OCI-LY7 (cell line): ENCODE results near the gene TMPRSS3. TPM values are rescaled to one million over a fixed set of nuclear protein-coding genes. Genes with fewer than 3 reads are reported as not detected.

Experiments
- BruUV-seq: library from RNA; stranded (reverse); fragments of 400-500 nt; replicated peaks from 2 replicates; lab custom pipeline; 2021; lab: Mats Ljungman, UMichigan
- CTCF ChIA-PET: fragments of 300-600 bp; sonication (Branson Sonifier 250); formaldehyde crosslinking; loops from one replicate; lab custom pipeline; 2022; ENCODE audit warnings: antibody characterized with exemption; ENCODE audit not compliant: unreplicated experiment; lab: Charles Lee
- POLR2A ChIA-PET: fragments of 300-600 bp; sonication (Branson Sonifier 250); formaldehyde crosslinking; loops from one replicate; lab custom pipeline; 2022; ENCODE audit warnings: antibody characterized with exemption; lab: Charles Lee
- DNase-seq: peaks from one replicate; pipeline ENCODE4 v3.0.0-alpha.2; 2015; ENCODE audit warnings: low spot score
- H2AFZ ChIP-seq: fragments of 200-600 bp; sonication (generic), shearing (Covaris generic); 2 replicates; pipeline ENCODE4 v1.6.1; 2014; ENCODE audit warnings: mild to moderate bottlenecking, antibody characterized with exemption, low read length, moderate library complexity
- H3K27ac ChIP-seq: fragments of 200-600 bp; sonication (generic); 2 replicates; pipeline ENCODE4 v1.5.1; 2014; ENCODE audit warnings: mixed run types, low read depth, mild to moderate bottlenecking, moderate library complexity, low read length, inconsistent platforms; ENCODE audit not compliant: poor library complexity, severe bottlenecking
- H3K36me3 ChIP-seq: fragments of 200-600 bp; sonication (generic); 2 replicates; pipeline ENCODE4 v1.6.1; 2014; ENCODE audit warnings: mild to moderate bottlenecking, antibody characterized with exemption, low read length, moderate library complexity, mixed read lengths; ENCODE audit not compliant: insufficient read depth
- H3K4me1 ChIP-seq: fragments of 200-600 bp; sonication (generic); 2 replicates; pipeline ENCODE4 v1.5.1; 2014; ENCODE audit warnings: mild to moderate bottlenecking, low read length; ENCODE audit not compliant: insufficient read depth, poor library complexity, severe bottlenecking
- H3K4me2 ChIP-seq: fragments of 200-600 bp; sonication (generic); 2 replicates; pipeline ENCODE4 v1.6.1; 2014; ENCODE audit warnings: mild to moderate bottlenecking, low read length
- H3K4me3 ChIP-seq: fragments of 200-600 bp; sonication (generic); 2 replicates; pipeline ENCODE4 v1.5.1; 2014; ENCODE audit warnings: mild to moderate bottlenecking, low read depth, low read length; ENCODE audit not compliant: poor library complexity, severe bottlenecking
- H3K79me2 ChIP-seq: fragments of 200-600 bp; sonication (generic); 2 replicates; pipeline ENCODE4 v1.6.1; 2016; ENCODE audit warnings: low read depth, mild to moderate bottlenecking, low read length, moderate library complexity, mixed read lengths; ENCODE audit not compliant: insufficient read depth
- H3K9me2 ChIP-seq: fragments of 200-600 bp; sonication (generic); 2 replicates; pipeline ENCODE4 v1.6.1; 2016; ENCODE audit warnings: mild to moderate bottlenecking, low read length, mixed read lengths; ENCODE audit not compliant: insufficient read depth
- H3K9me3 ChIP-seq: fragments of 200-600 bp; sonication (generic); 2 replicates; pipeline ENCODE4 v1.6.1; 2014; ENCODE audit warnings: mild to moderate bottlenecking, mixed run types, low read length, mixed read lengths
- H4K20me1 ChIP-seq: fragments of 200-600 bp; sonication (generic); 2 replicates; pipeline ENCODE4 v1.6.1; 2014; ENCODE audit warnings: mild to moderate bottlenecking, antibody characterized with exemption, low read length, moderate library complexity, mixed read lengths; ENCODE audit not compliant: insufficient read depth
- EZH2phosphoT487 ChIP-seq: fragments of 200-600 bp; sonication (generic); IDR thresholded peaks from 2 replicates; pipeline ENCODE4 v1.6.1; 2018; ENCODE audit warnings: low read depth, borderline replicate concordance, mild to moderate bottlenecking, mixed run types, antibody characterized with exemption, low read length, moderate library complexity, mixed read lengths
- intact Hi-C: fragments of 100-400 bp; cut with micrococcal nuclease; formaldehyde crosslinking; loops from one replicate; pipeline ENCODE4 v1.10.0; 2022; ENCODE audit not compliant: unreplicated experiment
- total RNA-seq, 2 experiments: library from RNA; depleted of rRNA in 1 of 2; stranded (reverse); fragments of >200 nt in 1 of 2; shearing (Covaris generic) in 1 of 2; gene quantifications; 2 replicates each; pipeline ENCODE4 v1.2.3, GENCODE V29; 2014 to 2022
- TF ChIP-seq, protein P1 (sequence below): fragments of 200-600 bp; sonication (generic); conservative IDR thresholded peaks from 2 replicates; pipeline ENCODE4 v1.5.1; 2014; ENCODE audit warnings: mild to moderate bottlenecking, antibody characterized with exemption, low read length, moderate library complexity, mixed read lengths

TMPRSS3 gene
- total RNA-seq, 2 experiments from 2014 or later, result not detected

GRCh38 chr21:42353623-42354022, 42.2 kb downstream of the TMPRSS3 start:
- H3K27ac ChIP-seq, result no peak overlapping the region
- intact Hi-C loops, result no loop called here
- no peaks in the 10 kb centered on the region for H3K79me2 ChIP-seq
- no peaks in the 10 kb centered on the region for H3K4me1 ChIP-seq
- TF ChIP-seq, protein P1, sequence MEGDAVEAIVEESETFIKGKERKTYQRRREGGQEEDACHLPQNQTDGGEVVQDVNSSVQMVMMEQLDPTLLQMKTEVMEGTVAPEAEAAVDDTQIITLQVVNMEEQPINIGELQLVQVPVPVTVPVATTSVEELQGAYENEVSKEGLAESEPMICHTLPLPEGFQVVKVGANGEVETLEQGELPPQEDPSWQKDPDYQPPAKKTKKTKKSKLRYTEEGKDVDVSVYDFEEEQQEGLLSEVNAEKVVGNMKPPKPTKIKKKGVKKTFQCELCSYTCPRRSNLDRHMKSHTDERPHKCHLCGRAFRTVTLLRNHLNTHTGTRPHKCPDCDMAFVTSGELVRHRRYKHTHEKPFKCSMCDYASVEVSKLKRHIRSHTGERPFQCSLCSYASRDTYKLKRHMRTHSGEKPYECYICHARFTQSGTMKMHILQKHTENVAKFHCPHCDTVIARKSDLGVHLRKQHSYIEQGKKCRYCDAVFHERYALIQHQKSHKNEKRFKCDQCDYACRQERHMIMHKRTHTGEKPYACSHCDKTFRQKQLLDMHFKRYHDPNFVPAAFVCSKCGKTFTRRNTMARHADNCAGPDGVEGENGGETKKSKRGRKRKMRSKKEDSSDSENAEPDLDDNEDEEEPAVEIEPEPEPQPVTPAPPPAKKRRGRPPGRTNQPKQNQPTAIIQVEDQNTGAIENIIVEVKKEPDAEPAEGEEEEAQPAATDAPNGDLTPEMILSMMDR, result no peak
- no peak for TF ChIP-seq EZH2phosphoT487
- no peaks in the 10 kb centered on the region for H3K36me3 ChIP-seq
- peaks cover 4% of the 10 kb centered on the region; the same call in 1 of the 2 replicates for H3K9me3 ChIP-seq
- CTCF ChIA-PET, result no interaction called here
- POLR2A ChIA-PET, result interaction anchor here (0.7 kb wide), 1 partner anchor 267 kb away, joined by 3 read pairs; no protein-coding TSS in a partner anchor
- no peak overlapping the region for H3K4me2 ChIP-seq
- no peak overlapping the region for H3K4me3 ChIP-seq
- BruUV-seq, result no TSS peak
- H3K9me2 ChIP-seq, result no peaks in the 10 kb centered on the region
- H2AFZ ChIP-seq, result no peak overlapping the region
- no peaks in the 10 kb centered on the region for H4K20me1 ChIP-seq
- no peak for DNase-seq

DNA sequence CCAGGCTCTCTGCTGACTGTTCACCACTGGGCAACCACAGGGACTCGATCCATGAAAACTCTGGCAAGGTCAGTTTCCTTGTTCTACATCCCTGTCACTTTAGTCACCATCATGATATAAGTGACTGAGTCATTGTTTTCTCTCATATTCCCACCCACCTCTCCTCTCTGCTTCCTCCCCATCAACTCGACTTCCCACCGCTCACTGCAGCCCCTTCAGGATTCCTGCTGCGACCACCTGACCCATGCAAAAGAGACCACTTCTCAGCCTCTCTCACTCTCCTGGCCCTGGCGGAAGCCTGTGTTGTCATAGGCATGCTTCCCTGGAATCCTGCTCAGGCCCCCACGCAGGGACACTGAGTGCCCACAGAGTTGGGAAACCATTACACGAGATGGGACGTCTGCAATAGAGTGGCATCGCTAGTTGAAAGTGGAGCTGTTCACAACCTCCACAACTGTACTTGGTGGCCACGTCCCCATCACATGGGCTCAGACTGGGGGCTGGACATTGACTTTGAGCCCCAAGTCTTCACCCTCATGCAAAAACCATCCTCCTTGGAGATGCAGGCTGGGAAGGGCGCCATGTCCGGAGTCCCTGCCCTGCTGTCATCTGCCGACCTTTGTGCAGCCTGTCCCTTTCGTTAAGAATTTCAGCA, 43.3 kb downstream of the TMPRSS3 start:
- ChIA-PET CTCF (no interaction called here), POLR2A (no interaction called here)
- peaks cover 4% of the 10 kb centered on the region; the same call in 1 of the 2 replicates for H3K9me3 ChIP-seq
- no TSS peak for BruUV-seq
- no peak overlapping the region for H3K27ac ChIP-seq
- no peaks in the 10 kb centered on the region for H3K36me3 ChIP-seq
- H3K79me2 ChIP-seq, result no peaks in the 10 kb centered on the region
- H3K9me2 ChIP-seq, result no peaks in the 10 kb centered on the region
- H3K4me1 ChIP-seq, result no peaks in the 10 kb centered on the region
- no peaks in the 10 kb centered on the region for H4K20me1 ChIP-seq
- TF ChIP-seq EZH2phosphoT487, result no peak
- TF ChIP-seq, protein P1, result no peak
- no peak for DNase-seq
- no peak overlapping the region for H2AFZ ChIP-seq
- H3K4me3 ChIP-seq, result no peak overlapping the region
- intact Hi-C loops, result no loop called here
- H3K4me2 ChIP-seq, result no peak overlapping the region

DNA sequence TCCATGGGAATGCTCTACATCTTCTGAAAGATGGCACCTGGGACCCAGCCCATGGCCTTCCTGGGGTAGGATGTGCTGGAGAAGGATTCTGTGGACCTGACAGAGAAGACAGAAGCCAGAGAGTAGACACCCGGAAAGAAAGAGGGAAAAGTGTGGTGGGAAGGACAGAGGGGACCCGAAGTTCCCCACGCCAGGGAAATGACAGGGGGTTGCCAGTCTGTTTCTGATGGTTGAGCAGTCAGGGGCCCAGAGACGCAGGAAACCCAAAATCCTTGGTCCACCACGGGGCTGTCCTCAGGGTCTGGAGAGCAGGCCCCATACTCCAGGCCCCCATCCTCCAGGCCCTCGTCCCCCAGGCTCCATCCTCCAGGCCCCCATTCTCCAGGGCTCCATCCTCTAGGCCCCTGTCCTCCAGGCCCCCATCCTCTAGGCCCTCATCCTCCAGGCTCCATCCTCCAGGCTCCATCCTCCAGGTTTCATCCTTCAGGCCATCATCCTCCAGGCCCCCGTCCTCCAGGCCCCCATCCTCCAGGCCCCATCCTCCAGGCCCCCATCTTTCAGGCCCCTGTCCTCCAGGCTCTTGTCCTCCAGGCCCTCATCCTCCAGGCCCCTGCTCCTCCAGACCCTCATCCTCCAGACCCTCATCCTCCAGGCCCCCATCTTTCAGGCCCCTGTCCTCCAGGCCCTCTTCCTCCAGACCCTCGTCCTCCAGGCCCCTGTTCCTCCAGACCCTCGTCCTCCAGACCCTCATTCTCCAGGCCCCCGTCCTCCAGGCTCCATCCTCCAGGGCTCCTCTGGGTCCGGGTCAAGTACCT, 44.0 kb downstream of the TMPRSS3 start:
- H3K4me1 ChIP-seq, result no peaks in the 10 kb centered on the region
- no peak overlapping the region for H3K4me3 ChIP-seq
- intact Hi-C loops, result no loop called here
- no peak overlapping the region for H3K4me2 ChIP-seq
- DNase-seq, result no peak
- H3K9me2 ChIP-seq, result no peaks in the 10 kb centered on the region
- POLR2A ChIA-PET, result no interaction called here
- CTCF ChIA-PET, result no interaction called here
- no TSS peak for BruUV-seq
- TF ChIP-seq, protein P1, result no peak
- TF ChIP-seq EZH2phosphoT487, result no peak
- H2AFZ ChIP-seq, result no peak overlapping the region
- H4K20me1 ChIP-seq, result no peaks in the 10 kb centered on the region
- peaks cover 4% of the 10 kb centered on the region; the same call in 1 of the 2 replicates for H3K9me3 ChIP-seq
- no peaks in the 10 kb centered on the region for H3K79me2 ChIP-seq
- H3K36me3 ChIP-seq, result no peaks in the 10 kb centered on the region
- no peak overlapping the region for H3K27ac ChIP-seq
